Measurements from ENCODE around the gene KIR2DL4. TPM values are rescaled to one million over a fixed set of nuclear protein-coding genes. Genes with fewer than 3 reads are reported as not detected.
"Not testable (repeated sequence)": the region's sequence is repeated elsewhere in the genome, so short reads cannot be mapped to it uniquely, and the experiment has no call there.

KIR2DL4 gene
- total RNA-seq, 1 donor from 2014 or later = not detected

GRCh38 chr19:54786091-54786723 lies 17.2 kb upstream of the KIR2DL4 start:
- H4K20me1 ChIP-seq (ENCODE audit: low read depth); H2AFZ ChIP-seq (replicated peaks); H3K36me3 ChIP-seq; H3K27me3 Mint-ChIP-seq (ENCODE audit: insufficient read depth, low read depth); H3K9ac ChIP-seq; DNase-seq (ENCODE audit: low spot score); H3K4me1 ChIP-seq; H3F3A ChIP-seq (ENCODE audit: low read depth); H3K36me3 Mint-ChIP-seq; H3K27ac ChIP-seq; H3K4me1 Mint-ChIP-seq; H3K79me2 ChIP-seq (ENCODE audit: low read depth); H3K9me3 ChIP-seq (ENCODE audit: low read depth); H3K4me3 Mint-ChIP-seq; H3K4me2 ChIP-seq; H3K27me3 ChIP-seq; H3K27ac Mint-ChIP-seq; H3K4me3 ChIP-seq: not testable (repeated sequence)
- peaks cover 33% of the 10 kb centered on the region for H3K9me3 Mint-ChIP-seq

- H3K9me3 ChIP-seq (ENCODE audit: low read depth) = peaks cover 10% of the 10 kb centered on the region
Observed at GRCh38 chr19:54788154-54788553, 15.3 kb upstream of the KIR2DL4 start.

GRCh38 chr19:54790711-54791110 lies 12.7 kb upstream of the KIR2DL4 start:
- Histone ChIP-seq H3K27me3 (no peaks in the 10 kb centered on the region), H3K4me1 (no peaks in the 10 kb centered on the region), H2AFZ (replicated peaks) (no peak overlapping the region), H3F3A (ENCODE audit: low read depth) (no peaks in the 10 kb centered on the region), H3K9ac (no peak overlapping the region), H3K79me2 (ENCODE audit: low read depth) (no peaks in the 10 kb centered on the region), H3K36me3 (no peaks in the 10 kb centered on the region), H3K4me3 (no peak overlapping the region), H3K4me2 (no peak overlapping the region), H4K20me1 (ENCODE audit: low read depth) (no peaks in the 10 kb centered on the region), H3K27ac (no peak overlapping the region), H3K9me3 (ENCODE audit: low read depth) (peaks cover 10% of the 10 kb centered on the region)
- no peak for DNase-seq (ENCODE audit: low spot score)
- peaks cover 18% of the 10 kb centered on the region for H3K9me3 Mint-ChIP-seq
- TF ChIP-seq CTCF (IDR thresholded peaks at IDR 0.05) (no peak), EZH2phosphoT487 (IDR thresholded peaks at IDR 0.05) (no peak), EZH2 (IDR thresholded peaks at IDR 0.05) (no peak)
- no peaks in the 10 kb centered on the region for H3K27me3 Mint-ChIP-seq (ENCODE audit: insufficient read depth, low read depth)
- no peak overlapping the region for H3K27ac Mint-ChIP-seq
- no peak overlapping the region for H3K4me3 Mint-ChIP-seq
- H3K4me1 Mint-ChIP-seq = no peaks in the 10 kb centered on the region
- no peaks in the 10 kb centered on the region for H3K36me3 Mint-ChIP-seq

More at GRCh38 chr19:54788154-54788553, 15.3 kb upstream of the KIR2DL4 start:
- H2AFZ ChIP-seq (replicated peaks); H3K27me3 ChIP-seq; H3K4me3 Mint-ChIP-seq; H4K20me1 ChIP-seq (ENCODE audit: low read depth); DNase-seq (ENCODE audit: low spot score); H3K36me3 ChIP-seq; H3K36me3 Mint-ChIP-seq; H3K27me3 Mint-ChIP-seq (ENCODE audit: insufficient read depth, low read depth); H3F3A ChIP-seq (ENCODE audit: low read depth); H3K4me1 ChIP-seq; H3K27ac Mint-ChIP-seq; H3K4me1 Mint-ChIP-seq; H3K79me2 ChIP-seq (ENCODE audit: low read depth); H3K27ac ChIP-seq; H3K4me3 ChIP-seq; H3K9ac ChIP-seq; H3K4me2 ChIP-seq: not testable (repeated sequence)
- peaks cover 27% of the 10 kb centered on the region for H3K9me3 Mint-ChIP-seq

GRCh38 chr19:54791476-54791875 lies 11.9 kb upstream of the KIR2DL4 start:
- H3K4me3 ChIP-seq = no peak overlapping the region
- no peaks in the 10 kb centered on the region for H3K79me2 ChIP-seq (ENCODE audit: low read depth)
- H3K4me2 ChIP-seq = no peak overlapping the region
- H3K4me1 Mint-ChIP-seq = no peaks in the 10 kb centered on the region
- H3F3A ChIP-seq (ENCODE audit: low read depth) = no peaks in the 10 kb centered on the region
- no peaks in the 10 kb centered on the region for H3K36me3 Mint-ChIP-seq
- no peak overlapping the region for H3K27ac Mint-ChIP-seq
- no peaks in the 10 kb centered on the region for H3K27me3 Mint-ChIP-seq (ENCODE audit: insufficient read depth, low read depth)
- TF ChIP-seq CTCF (IDR thresholded peaks at IDR 0.05) (no peak), EZH2 (IDR thresholded peaks at IDR 0.05) (no peak), EZH2phosphoT487 (IDR thresholded peaks at IDR 0.05) (no peak)
- H4K20me1 ChIP-seq (ENCODE audit: low read depth) = no peaks in the 10 kb centered on the region
- no peak for DNase-seq (ENCODE audit: low spot score)
- H3K27me3 ChIP-seq = no peaks in the 10 kb centered on the region
- H3K36me3 ChIP-seq = no peaks in the 10 kb centered on the region
- H3K27ac ChIP-seq = no peak overlapping the region
- no peaks in the 10 kb centered on the region for H3K4me1 ChIP-seq
- peaks cover 14% of the 10 kb centered on the region for H3K9me3 Mint-ChIP-seq
- H2AFZ ChIP-seq (replicated peaks) = no peak overlapping the region
- H3K4me3 Mint-ChIP-seq = no peak overlapping the region
- no peak overlapping the region for H3K9ac ChIP-seq
- H3K9me3 ChIP-seq (ENCODE audit: low read depth) = peaks cover 15% of the 10 kb centered on the region
